ENCODE results near the gene KDM5A.
"Not testable (repeated sequence)": the region's sequence is repeated elsewhere in the genome, so short reads cannot be mapped to it uniquely, and the experiment has no call there.

Gene KDM5A

DNA sequence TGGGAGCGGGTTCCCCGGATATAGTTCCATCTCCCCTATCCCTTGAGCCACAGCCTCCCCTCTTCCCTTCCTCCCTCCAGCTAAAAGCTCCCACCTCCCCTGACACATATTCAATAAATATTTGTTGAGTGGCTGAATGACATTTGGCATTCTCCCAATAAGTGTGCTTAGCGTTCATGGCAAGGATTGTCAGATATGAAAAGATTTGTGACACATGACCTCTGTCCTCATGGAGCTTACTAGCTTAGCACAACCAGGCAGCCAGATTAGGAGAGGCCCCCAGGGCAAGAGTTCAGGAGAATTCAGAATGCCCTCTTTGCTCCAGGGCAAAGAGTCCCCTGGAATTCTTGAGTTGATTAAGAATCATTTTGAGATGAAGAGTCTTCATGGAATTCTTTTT is 152.7 kb downstream of the KDM5A start:
- DNase-seq: no peak

- DNase-seq: not testable (repeated sequence)
Observed at GRCh38 chr12:235967-236366, 153.2 kb downstream of the KDM5A start.

DNA sequence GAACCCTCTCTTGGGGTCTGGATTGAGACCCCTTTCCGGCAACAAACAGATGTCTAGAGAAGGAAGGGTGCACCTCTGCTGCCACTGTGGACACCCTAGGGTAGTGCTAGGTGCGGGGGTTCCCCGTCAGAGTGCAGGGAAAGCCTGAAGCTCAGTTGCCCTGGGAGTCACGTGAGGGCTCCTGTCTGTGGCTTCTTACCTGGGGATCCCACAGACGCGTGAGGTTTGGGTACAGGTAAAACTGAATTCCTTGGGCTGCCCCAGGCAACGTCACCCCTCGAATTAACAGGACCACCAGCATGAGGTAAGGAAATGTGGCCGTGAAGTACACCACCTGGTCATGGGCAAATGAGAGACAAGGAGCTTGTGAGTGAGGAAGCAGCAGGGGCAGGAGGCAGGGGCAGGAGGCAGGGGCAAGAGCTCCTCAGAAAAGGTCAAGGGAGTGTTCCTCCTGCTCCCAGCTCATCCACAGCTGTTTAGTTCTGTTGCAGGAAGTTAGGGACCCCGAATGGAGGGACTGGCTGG is 154.2 kb downstream of the KDM5A start:
- no peak for DNase-seq

DNA sequence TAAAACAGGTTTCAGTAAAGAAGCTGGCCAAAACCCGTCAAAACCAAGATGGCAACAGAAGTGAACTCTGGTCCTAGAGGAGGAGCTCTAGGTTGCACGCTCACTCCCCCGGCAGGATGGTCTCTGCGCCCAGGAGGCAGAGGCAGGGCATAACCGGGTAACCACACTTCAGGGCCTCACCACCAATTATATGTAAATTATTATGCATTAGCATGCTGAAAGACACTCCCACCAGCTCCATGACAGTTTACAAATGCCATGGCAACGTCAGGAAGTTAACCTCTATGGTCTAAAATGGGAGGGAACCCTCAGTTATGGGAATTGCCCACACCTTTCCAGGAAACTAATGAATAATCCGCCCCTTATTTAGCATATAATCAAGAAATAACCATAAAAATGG is 155.1 kb downstream of the KDM5A start:
- DNase-seq: no peak

DNA sequence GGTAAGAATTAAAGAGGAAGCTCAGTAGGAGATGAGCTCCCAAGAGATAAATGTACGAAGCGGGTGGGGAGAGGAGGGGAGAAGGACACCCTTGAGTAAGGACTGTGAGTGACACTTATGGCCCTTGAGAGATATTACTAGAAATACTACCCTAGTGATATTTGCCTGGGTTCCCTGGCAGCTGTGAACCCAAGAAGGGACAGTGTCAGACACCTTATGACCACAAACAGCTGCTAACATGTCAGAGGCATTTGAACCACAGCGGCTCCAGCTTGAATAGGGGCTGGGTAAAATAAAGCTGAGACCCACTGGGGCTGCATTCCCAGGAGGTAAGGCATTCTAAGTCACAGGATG is 155.5 kb downstream of the KDM5A start:
- no peak for DNase-seq

DNA sequence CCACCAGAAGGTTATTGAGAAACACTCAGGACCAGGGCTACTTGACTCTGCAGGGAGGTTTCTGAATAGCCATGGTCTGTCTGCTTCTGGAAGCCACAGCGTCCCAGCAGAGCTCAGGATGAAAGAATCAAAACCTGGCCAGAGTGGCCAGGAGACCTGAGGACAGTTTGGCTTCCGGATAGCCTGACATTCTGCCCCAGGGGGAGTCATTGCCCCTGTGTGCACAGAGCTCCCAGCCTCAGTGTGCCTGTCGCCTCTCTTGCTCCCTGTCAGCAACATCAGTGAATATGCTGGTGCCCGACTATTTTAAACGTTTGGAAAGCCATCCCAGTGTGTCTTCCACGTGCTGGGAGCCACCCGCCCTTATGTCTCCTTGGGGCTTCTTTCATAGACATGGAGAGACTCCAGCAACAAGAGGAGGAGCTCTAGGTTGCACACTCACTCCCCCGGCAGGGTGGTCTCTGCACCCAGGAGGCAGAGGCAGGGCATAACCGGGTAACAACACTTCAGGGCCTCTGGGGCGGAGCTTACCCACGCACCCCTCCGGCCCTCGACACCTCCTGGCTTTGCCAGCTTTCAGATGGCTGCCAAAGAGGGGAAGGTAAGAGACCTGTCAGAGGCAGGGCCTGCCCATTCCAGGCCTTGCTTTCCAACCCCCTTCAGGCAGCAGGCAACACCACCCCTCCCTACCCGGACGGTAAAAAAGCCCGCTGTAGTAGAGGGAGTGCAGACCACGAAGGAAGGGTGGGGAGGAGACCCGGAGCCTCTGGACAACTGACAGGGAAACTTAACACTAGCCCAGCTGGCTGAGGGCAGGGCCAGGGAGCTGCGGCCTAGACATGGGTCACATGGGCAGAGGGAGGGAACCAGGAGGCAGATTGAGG is 156.1 kb downstream of the KDM5A start:
- no peak for DNase-seq

DNA sequence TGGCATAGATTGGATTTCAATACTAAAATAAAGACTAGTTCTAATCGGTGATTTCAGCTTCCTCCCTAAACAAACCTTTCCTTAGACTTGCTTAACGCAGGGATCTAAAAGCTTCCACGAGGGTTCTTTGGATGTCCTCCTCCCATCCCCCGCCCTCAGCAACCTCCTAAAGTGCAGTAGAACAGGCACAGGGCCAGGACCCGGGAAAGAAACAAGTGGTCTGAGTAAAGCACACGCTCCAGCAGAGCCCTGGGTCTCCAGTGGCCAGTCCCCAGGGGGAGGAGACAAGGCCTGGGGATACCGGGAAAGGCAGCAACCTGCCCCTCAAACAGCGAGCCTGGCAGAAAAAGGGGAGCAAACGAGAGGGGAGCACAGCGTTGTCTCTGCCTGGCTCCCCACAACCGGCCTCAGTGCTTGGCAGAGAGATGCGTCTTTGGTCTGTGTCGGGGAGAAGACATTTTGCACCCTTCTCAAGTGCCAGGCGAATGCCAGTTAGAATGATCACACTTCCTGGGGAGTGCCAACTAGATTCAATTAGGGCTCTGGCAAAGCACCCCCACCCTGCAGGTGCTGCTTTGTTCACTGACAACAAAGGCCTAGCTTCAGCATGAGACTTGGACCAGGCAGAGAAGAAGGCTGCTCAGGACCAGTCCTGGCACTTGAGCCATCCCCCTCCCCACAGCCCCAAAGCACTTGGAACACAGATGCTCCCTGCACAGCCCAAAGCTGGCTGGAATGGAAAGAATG is 158.0 kb downstream of the KDM5A start:
- DNase-seq: no peak

Measured in 8988T (cell line).